Heart right ventricle (tissue), 16 donors: ENCODE results near the gene CSTPP1. TPM values are rescaled to one million over a fixed set of nuclear protein-coding genes. Genes with fewer than 3 reads are reported as not detected.
A peak's percentile ranks its signal among the peaks of the same experiment; 100 is the strongest.

Experiments used
- ATAC-seq, 8 donors: fragments of 200-7000 bp; cut with Tn5 transposase; one replicate each; pipeline ENCODE4 v1.9.1; 2020; ENCODE audit warnings: mild to moderate bottlenecking in 8 of 8, moderate library complexity in 8 of 8, moderate number of reproducible peaks in 1 of 8
- DNase-seq, 2 donors: peaks; one replicate each; pipeline ENCODE4 v3.0.0-alpha.2; 2020
- H3K27ac ChIP-seq, 10 donors: fragments of 200-600 bp; sonication (generic) in 2 of 10; one replicate each; pipeline versions ENCODE4 v1.5.0 to v1.8.0; 2020 to 2022; ENCODE audit warnings: mild to moderate bottlenecking in 3 of 10
- H3K27me3 ChIP-seq, 7 donors: fragments of 200-600 bp; one replicate each; pipeline ENCODE4 v1.8.0; 2021 to 2022; ENCODE audit warnings: mild to moderate bottlenecking in 2 of 7
- H3K36me3 ChIP-seq, 9 donors: fragments of 200-600 bp; sonication (generic) in 1 of 9; one replicate each; pipeline versions ENCODE4 v1.5.0 to v1.8.0; 2020 to 2022; ENCODE audit warnings: mild to moderate bottlenecking in 2 of 9
- H3K4me1 ChIP-seq, 9 donors: fragments of 200-600 bp; sonication (generic) in 1 of 9; one replicate each; pipeline versions ENCODE4 v1.5.0 to v1.8.0; 2020 to 2022; ENCODE audit warnings: mild to moderate bottlenecking in 4 of 9
- H3K4me3 ChIP-seq, 10 donors: fragments of 200-600 bp; sonication (generic) in 2 of 10; one replicate each; pipeline versions ENCODE4 v1.5.0 to v1.8.0; 2020 to 2022; ENCODE audit warnings: mild to moderate bottlenecking in 7 of 10, moderate library complexity in 2 of 10
- H3K9me3 ChIP-seq, 11 donors: fragments of 200-600 bp in 10 of 11; sonication (generic) in 2 of 11; one replicate each; pipeline versions ENCODE4 v1.5.0 to v1.8.0; 2013 to 2022; ENCODE audit warnings: mild to moderate bottlenecking in 2 of 11, control low read depth in 1 of 11, moderate library complexity in 1 of 11
- CTCF ChIP-seq, 9 donors: fragments of 200-600 bp; sonication (generic) in 2 of 9; IDR thresholded peaks; one replicate each; pipeline versions ENCODE4 v1.5.0 to v1.8.0; 2021 to 2022; ENCODE audit warnings: antibody characterized with exemption in 9 of 9, mild to moderate bottlenecking in 5 of 9, moderate library complexity in 1 of 9
- WGBS, 2 donors: extraction: QIAGEN DNeasy Blood & Tissue Kit; methylation state at CpG; one replicate each; pipeline ENCODE4 v1.1.7; 2013; ENCODE audit warnings: inconsistent platforms in 1 of 2; 5-methylcytosine and 5-hydroxymethylcytosine counted together
- intact Hi-C, 10 donors: fragments of 100-400 bp; cut with DNase I; formaldehyde crosslinking; loops; one replicate each; pipeline versions ENCODE4 v1.11.1 to v1.14.2; 2022
- polyA plus RNA-seq, 2 donors: library from polyadenylated mRNA; stranded (reverse); fragments of 200-250 nt; gene quantifications; one replicate each; pipeline ENCODE4 v1.2.3, GENCODE V29; 2013
- total RNA-seq, 10 donors: library from RNA; stranded (reverse); fragmentation: NEBNext Ultra II Directional in 3 of 10; extraction: Animal tissue kit (Norgen Biotek cat#: 25700) in 3 of 10; gene quantifications; one replicate each; pipeline versions ENCODE4 v1.2.1 to v1.2.4, GENCODE V29; 2021 to 2023
- donor health status: Arrhythmogenic right ventricular cardiomyopathy.
- donor health status: ischemic (EF 13 %, LVEDD 7.1; RV severe dilation, severe dysfunction).
- donor health status: healthy with polysubstance abuse.
- donor health status: DM: no; HTN: yes; CAD: no.
- donor health status: DM: no; HTN: no; CAD: no.
- donor health status: ischemic (EF 25% LVEDD 6.9; RV normal size, moderate dysfunction).
- donor health status: ischemic (EF 25% LVEDD 5.7; RV mildly dilated, moderate dysfunction).
- donor health status: healthy.
- donor health status: DM: yes; HTN: yes; CAD: no.
- donor health status: Ischemic cardiomyopathy.
- donor health status: ischemic (EF 35%, LVEDD 5.7; RV mildly dilated, moderate dysfunction).
- donor health status: nonischemic (EF 11% LVEDD 7.7; RV severe dilation, severe dysfunction).
- donor health status: DM: yes; HTN: yes; CAD: no.
- donor health status: PGD.
- donor health status: ischemic (EF 29% LVEDD 5.4; RV normal size, mild dysfunction).
- donor health status: nonischemic (EF 23%, LVEDD 6.1; RV moderate dilation, normal function).

Gene CSTPP1
- total and polyA plus RNA-seq, 12 donors = 10.2 to 26.7 (median 16.7) TPM

DNA sequence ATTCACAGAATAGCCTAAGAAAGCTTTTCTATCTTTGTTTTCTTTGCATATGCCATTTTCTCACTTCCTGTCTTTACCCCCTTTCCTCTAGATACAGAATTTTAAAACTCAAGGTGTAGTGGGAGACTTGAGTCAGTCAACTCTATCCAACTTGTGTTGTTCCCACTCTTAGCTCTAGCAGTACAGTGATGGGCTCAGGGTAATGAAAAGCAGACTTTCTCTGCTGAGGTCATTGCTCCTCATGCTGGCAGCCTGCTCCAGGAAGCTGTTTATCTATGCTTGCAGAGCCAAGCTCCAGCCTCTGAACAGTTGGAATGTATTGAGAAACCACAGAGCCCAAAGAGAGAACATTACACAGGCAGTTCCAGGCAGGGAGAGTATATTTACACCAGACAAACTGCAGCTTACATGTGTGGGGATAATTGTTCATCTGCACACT lies 68.1 kb downstream of the CSTPP1 start:
- peak in 1 of 9 donors; percentile 9 for TF ChIP-seq CTCF (IDR thresholded peaks at IDR 0.05)
- intact Hi-C loops = loop anchor here in 1 of 10 donors (10.0 kb wide), 2 partner anchors 70 to 130 kb away; partner anchors contain the start of gene CSTPP1
- peak; percentile 98 to 100 (median 98) for ATAC-seq
- peak overlapping the region; percentile 21 to 76 (median 57) for H3K27ac ChIP-seq
- no peaks in the 10 kb centered on the region for H3K36me3 ChIP-seq
- H3K4me1 ChIP-seq = peaks cover 0 to 43% (median 30%) of the 10 kb centered on the region in 9 donors
- no peak overlapping the region for H3K4me3 ChIP-seq
- H3K27me3 ChIP-seq = no peaks in the 10 kb centered on the region
- peak; percentile 57 to 81 for DNase-seq
- H3K9me3 ChIP-seq = no peaks in the 10 kb centered on the region

DNA sequence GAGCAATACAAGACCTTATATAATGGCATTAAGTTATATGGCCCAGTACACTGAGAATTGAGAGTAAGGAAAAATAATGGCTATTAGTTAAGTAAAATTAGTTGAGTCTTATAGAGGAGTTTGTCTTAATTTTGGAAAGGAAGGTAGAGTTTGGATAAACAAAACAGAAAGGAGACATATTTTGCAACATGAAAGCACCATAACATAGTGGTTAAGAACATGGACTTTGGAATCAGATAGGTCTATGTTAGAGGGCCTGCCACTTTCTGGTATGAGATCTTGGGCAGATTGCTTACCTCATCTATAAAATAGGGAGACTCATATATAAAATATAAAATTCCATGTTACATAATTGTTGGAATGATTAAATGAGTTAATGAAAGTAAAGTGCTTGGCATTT lies 68.9 kb downstream of the CSTPP1 start:
- no peak for ATAC-seq

DNA sequence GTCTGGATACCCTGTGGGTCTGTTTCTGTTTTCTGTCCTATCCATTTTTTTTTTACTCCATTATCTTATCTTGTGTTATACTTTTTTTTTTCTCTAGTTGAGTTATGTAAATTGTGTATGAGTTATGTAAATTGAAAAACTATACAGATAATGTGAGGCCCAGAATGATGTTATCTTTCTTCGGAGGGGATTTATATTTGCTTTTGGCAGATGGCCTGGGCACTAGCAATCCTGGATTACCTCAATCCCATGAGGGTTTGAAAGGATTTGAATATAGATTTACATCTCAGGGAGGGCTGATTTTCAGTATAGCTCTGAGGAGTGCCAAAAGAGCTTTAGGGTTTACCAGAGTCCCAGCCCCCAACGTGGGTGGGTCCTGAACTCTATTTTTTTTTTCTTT lies 71.0 kb downstream of the CSTPP1 start:
- ATAC-seq (no peak), DNase-seq (no peak)
- H3K4me3 ChIP-seq = no peak overlapping the region
- no peak for TF ChIP-seq CTCF (IDR thresholded peaks at IDR 0.05)
- WGBS, 2 donors = 49 to 54% methylated on average over 2 of the region's 2 CpGs
- no peaks in the 10 kb centered on the region for H3K9me3 ChIP-seq
- no peak overlapping the region for H3K27ac ChIP-seq
- H3K36me3 ChIP-seq = no peaks in the 10 kb centered on the region
- H3K4me1 ChIP-seq = peaks cover 0 to 35% (median 25%) of the 10 kb centered on the region in 9 donors
- no peaks in the 10 kb centered on the region for H3K27me3 ChIP-seq
- intact Hi-C loops = loop anchor here in 1 of 10 donors (10.0 kb wide), 2 partner anchors 73 to 127 kb away; partner anchors contain the start of gene CSTPP1

More for the DNA sequence above, 68.9 kb downstream of the CSTPP1 start:
- peak overlapping the region in 7 of 10 donors; percentile 51 to 76 (median 64) for H3K27ac ChIP-seq
- intact Hi-C loops = loop anchor here in 1 of 10 donors (10.0 kb wide), 2 partner anchors 71 to 129 kb away; partner anchors contain the start of gene CSTPP1
- TF ChIP-seq CTCF (IDR thresholded peaks at IDR 0.05) = no peak
- no peaks in the 10 kb centered on the region for H3K27me3 ChIP-seq
- H3K4me1 ChIP-seq = peaks cover 0 to 43% (median 30%) of the 10 kb centered on the region in 9 donors
- H3K9me3 ChIP-seq = no peaks in the 10 kb centered on the region
- DNase-seq = no peak
- no peaks in the 10 kb centered on the region for H3K36me3 ChIP-seq
- H3K4me3 ChIP-seq = no peak overlapping the region

DNA sequence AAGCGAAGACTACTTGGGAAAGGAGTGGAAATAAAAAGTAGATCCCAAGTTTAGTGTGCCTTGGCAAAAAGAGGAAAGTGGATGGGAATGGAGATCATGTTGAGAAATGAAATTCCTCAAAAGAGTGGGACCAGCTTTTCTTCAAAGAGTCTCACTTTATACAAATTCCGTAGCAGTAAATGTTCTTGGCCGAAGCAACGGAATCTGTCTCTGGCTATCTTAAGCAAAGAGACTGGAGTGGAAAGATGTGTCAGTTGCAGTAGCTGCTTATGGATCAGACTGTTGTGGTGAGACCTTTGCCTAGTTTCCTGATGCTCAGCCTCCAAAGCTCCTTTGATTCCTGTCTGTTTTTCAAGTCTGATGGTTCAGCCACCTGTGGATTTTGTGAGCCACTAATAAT lies 73.6 kb downstream of the CSTPP1 start:
- ATAC-seq = no peak
- H3K27ac ChIP-seq = no peak overlapping the region

More for the DNA sequence above, 73.6 kb downstream of the CSTPP1 start:
- H3K36me3 ChIP-seq = no peaks in the 10 kb centered on the region
- no peak overlapping the region for H3K4me3 ChIP-seq
- peaks cover 0 to 9% (median 4%) of the 10 kb centered on the region in 9 donors for H3K4me1 ChIP-seq
- TF ChIP-seq CTCF (IDR thresholded peaks at IDR 0.05) = no peak
- DNase-seq = no peak
- intact Hi-C loops = no loop called here
- H3K9me3 ChIP-seq = no peaks in the 10 kb centered on the region
- WGBS, 2 donors = 78 to 83% methylated on average over 4 of the region's 4 CpGs
- H3K27me3 ChIP-seq = no peaks in the 10 kb centered on the region
